GM23248 (cell line): ENCODE results near the gene PPCDC. TPM values are rescaled to one million over a fixed set of nuclear protein-coding genes. Genes with fewer than 3 reads are reported as not detected.
A peak's percentile ranks its signal among the peaks of the same experiment; 100 is the strongest.

ENCODE experiments used
- DNase-seq: peaks from one replicate; pipeline ENCODE4 v3.0.0-alpha.2; 2015
- H2AFZ ChIP-seq: fragments of 200-600 bp; sonication (generic); 2 replicates; pipeline ENCODE4 v1.6.1; 2016; ENCODE audit warnings: antibody characterized with exemption
- H3F3A ChIP-seq: fragments of 200-600 bp; sonication (generic); 2 replicates; pipeline ENCODE4 v1.6.1; 2016; ENCODE audit warnings: mild to moderate bottlenecking, antibody characterized with exemption, mixed run types; ENCODE audit not compliant: insufficient read depth
- H3K27ac ChIP-seq: fragments of 200-600 bp; sonication (generic); 2 replicates; pipeline ENCODE4 v1.5.1; 2016; ENCODE audit warnings: mild to moderate bottlenecking
- H3K27me3 ChIP-seq: fragments of 200-600 bp; sonication (generic); replicated peaks from 2 replicates; pipeline ENCODE4 v1.6.1; 2016; ENCODE audit warnings: mild to moderate bottlenecking; ENCODE audit not compliant: insufficient read depth
- H3K36me3 ChIP-seq: fragments of 200-600 bp; sonication (generic); 2 replicates; pipeline ENCODE4 v1.6.1; 2016; ENCODE audit warnings: low read depth, mild to moderate bottlenecking
- H3K4me1 ChIP-seq: fragments of 200-600 bp; sonication (generic); 2 replicates; pipeline ENCODE4 v1.6.1; 2016; ENCODE audit warnings: mild to moderate bottlenecking; ENCODE audit not compliant: insufficient read depth
- H3K4me2 ChIP-seq: fragments of 200-600 bp; sonication (generic); one replicate; pipeline ENCODE4 v1.6.1; 2016; ENCODE audit warnings: mild to moderate bottlenecking; ENCODE audit not compliant: unreplicated experiment
- H3K4me3 ChIP-seq: fragments of 200-600 bp; sonication (generic); 2 replicates; pipeline ENCODE4 v1.5.1; 2016; ENCODE audit warnings: mild to moderate bottlenecking
- H3K79me2 ChIP-seq: fragments of 200-600 bp; sonication (generic); 2 replicates; pipeline ENCODE4 v1.6.1; 2016; ENCODE audit warnings: mild to moderate bottlenecking; ENCODE audit not compliant: insufficient read depth
- H3K9ac ChIP-seq: fragments of 200-600 bp; sonication (generic); 2 replicates; pipeline ENCODE4 v1.6.1; 2016; ENCODE audit warnings: mild to moderate bottlenecking
- H3K9me2 ChIP-seq: fragments of 200-600 bp; sonication (generic); 2 replicates; pipeline ENCODE4 v1.6.1; 2016; ENCODE audit warnings: mixed run types, mild to moderate bottlenecking, moderate library complexity; ENCODE audit not compliant: insufficient read depth
- H3K9me3 ChIP-seq: fragments of 200-600 bp; sonication (generic); one replicate; pipeline ENCODE4 v1.6.1; 2017; ENCODE audit warnings: low read depth
- H4K20me1 ChIP-seq: fragments of 200-600 bp; sonication (generic); 2 replicates; pipeline ENCODE4 v1.6.0; 2016; ENCODE audit not compliant: insufficient read depth
- EZH2 ChIP-seq: fragments of 200-600 bp; sonication (generic); IDR thresholded peaks from 2 replicates; pipeline ENCODE4 v1.6.1; 2018; ENCODE audit warnings: antibody characterized with exemption, mild to moderate bottlenecking; ENCODE audit not compliant: insufficient read depth, poor library complexity, severe bottlenecking
- EZH2phosphoT487 ChIP-seq: fragments of 200-600 bp; sonication (generic); IDR thresholded peaks from 2 replicates; pipeline ENCODE4 v1.6.1; 2018; ENCODE audit warnings: antibody characterized with exemption, moderate library complexity, mild to moderate bottlenecking, low read depth; ENCODE audit not compliant: insufficient read depth
- WGBS, 2 experiments: methylation state at CpG; one replicate each; pipeline ENCODE4 v1.1.6; 2015 to 2017; ENCODE audit warnings: low lambda C conversion rate in 2 of 2, low coverage in 1 of 2; ENCODE audit errors: missing lambda C conversion rate in 2 of 2; 5-methylcytosine and 5-hydroxymethylcytosine counted together
- in situ Hi-C: fragments of 300-500 bp; cut with MboI; formaldehyde crosslinking; loops from 2 replicates; pipeline ENCODE4 v1.15.0; 2020
- polyA plus RNA-seq: library from polyadenylated mRNA; unstranded; fragments of >200 nt; fragmentation: Nextera tagmentation; extraction: Ambion mirVana; gene quantifications from 2 replicates; pipeline ENCODE4 v1.2.1, GENCODE V29; 2016
- total RNA-seq: library from RNA; depleted of rRNA; stranded (reverse); fragments of >200 nt; shearing (Covaris generic); gene quantifications from 2 replicates; pipeline ENCODE4 v1.2.3, GENCODE V29; 2014

PPCDC gene
- total and polyA plus RNA-seq, 2 experiments from 2014 or later = 9.0 to 20.0 TPM

DNA sequence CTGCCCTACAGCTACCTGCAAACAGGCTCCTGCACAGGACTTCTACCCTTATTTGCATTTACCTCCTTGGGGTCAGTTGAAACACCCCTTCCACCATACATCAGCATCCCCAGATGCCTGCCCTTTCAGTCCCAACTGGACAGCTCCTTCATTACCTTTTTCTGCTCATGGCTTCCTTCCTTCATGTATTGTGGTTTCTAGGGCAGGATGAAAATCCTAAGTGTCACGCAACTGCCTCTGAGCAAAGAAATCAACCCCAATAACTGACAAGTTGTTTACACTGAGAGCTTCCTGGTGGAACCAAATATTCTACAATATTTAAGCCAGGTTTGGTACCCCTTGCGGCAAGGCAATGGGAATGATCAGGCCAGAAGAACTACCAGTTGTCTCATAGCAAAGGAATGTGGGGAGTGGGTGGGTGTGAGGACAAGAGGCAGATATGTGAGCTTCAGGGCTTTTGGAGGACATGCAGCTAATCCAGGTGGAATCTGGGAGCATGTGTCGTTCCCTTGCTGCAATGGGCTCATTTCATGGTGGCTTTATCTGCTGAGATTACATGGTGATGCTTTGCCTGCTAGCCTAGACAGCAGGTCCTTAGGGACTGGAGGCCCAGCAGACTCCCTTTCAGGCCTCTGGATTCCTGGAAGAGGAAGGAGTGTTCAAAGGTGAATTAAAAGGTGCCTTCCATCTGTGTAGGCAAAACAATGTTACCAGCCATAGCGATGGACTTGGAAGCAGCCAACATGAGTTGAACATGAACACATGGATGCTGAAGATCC lies 34.9 kb downstream of the PPCDC start:
- no peak for DNase-seq
- H3K79me2 ChIP-seq = no peaks in the 10 kb centered on the region
- H3K9ac ChIP-seq = no peak overlapping the region
- in situ Hi-C loops = no loop called here
- H3K36me3 ChIP-seq = no peaks in the 10 kb centered on the region
- H3K4me3 ChIP-seq = no peak overlapping the region
- H4K20me1 ChIP-seq = no peaks in the 10 kb centered on the region
- TF ChIP-seq EZH2phosphoT487 (no peak), EZH2 (no peak)
- peaks cover 12% of the 10 kb centered on the region for H3K4me1 ChIP-seq
- H3K27me3 ChIP-seq = no peaks in the 10 kb centered on the region
- no peak overlapping the region for H3K27ac ChIP-seq
- H3K9me3 ChIP-seq = no peaks in the 10 kb centered on the region
- H2AFZ ChIP-seq = no peak overlapping the region
- no peak overlapping the region for H3K4me2 ChIP-seq
- no peaks in the 10 kb centered on the region for H3K9me2 ChIP-seq
- no peaks in the 10 kb centered on the region for H3F3A ChIP-seq
- 94 to 96% methylated on average over 4 of the region's 4 CpGs for WGBS, 2 experiments

DNA sequence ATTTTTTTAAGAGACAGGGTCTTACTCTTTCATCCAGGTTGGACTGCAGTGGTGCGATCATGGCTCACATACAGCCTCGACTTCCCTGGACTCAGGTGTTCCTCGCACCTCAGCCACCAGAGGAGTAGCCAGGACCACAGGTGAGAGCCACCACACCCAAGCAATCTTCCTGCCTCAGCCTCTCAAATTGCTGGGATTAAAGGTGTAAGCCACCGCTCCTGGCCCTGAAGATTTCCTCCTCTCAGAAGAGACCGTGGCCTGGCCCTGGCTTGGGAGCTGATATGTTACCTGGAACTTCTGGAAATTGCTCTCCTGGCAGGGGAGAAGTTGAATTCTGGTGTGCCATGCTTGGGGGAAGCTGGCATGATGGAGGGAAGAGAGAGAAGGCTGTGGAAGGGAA lies 36.2 kb downstream of the PPCDC start:
- 97 to 100% methylated on average over 5 of the region's 5 CpGs for WGBS, 2 experiments
- in situ Hi-C loops = no loop called here
- Histone ChIP-seq H2AFZ (no peak overlapping the region), H3F3A (no peaks in the 10 kb centered on the region), H3K4me1 (peaks cover 12% of the 10 kb centered on the region), H3K9ac (no peak overlapping the region), H3K36me3 (no peaks in the 10 kb centered on the region), H3K4me3 (no peak overlapping the region), H3K9me3 (no peaks in the 10 kb centered on the region), H3K4me2 (no peak overlapping the region), H3K27ac (no peak overlapping the region), H3K9me2 (no peaks in the 10 kb centered on the region), H3K27me3 (no peaks in the 10 kb centered on the region), H4K20me1 (no peaks in the 10 kb centered on the region), H3K79me2 (no peaks in the 10 kb centered on the region)
- no peak for DNase-seq
- no peak for TF ChIP-seq EZH2
- TF ChIP-seq EZH2phosphoT487 = no peak

DNA sequence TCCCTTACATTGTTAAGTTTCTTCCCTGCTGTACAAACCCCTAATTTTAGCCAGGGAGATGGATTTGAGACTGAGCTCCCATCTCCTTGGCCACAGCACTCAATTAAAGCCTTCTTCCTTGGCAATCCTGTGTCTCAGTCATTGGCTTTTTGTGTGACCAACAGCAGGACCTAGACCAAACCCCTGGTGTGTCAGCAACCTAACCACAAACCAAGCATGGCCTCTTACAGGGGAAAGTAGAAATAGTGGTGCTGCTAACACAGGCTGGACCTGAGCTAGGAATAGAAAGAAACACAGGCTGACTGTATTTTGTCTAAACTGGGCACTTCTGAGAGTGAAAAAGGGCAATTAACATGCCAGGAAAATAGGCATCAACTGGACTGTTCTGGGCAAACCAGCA lies 37.9 kb downstream of the PPCDC start:
- H4K20me1 ChIP-seq = no peaks in the 10 kb centered on the region
- no peak overlapping the region for H2AFZ ChIP-seq
- H3K9me3 ChIP-seq = no peaks in the 10 kb centered on the region
- no peak overlapping the region for H3K9ac ChIP-seq
- H3K4me3 ChIP-seq = no peak overlapping the region
- no peak overlapping the region for H3K27ac ChIP-seq
- H3K9me2 ChIP-seq = no peaks in the 10 kb centered on the region
- in situ Hi-C loops = no loop called here
- peak; percentile 71 for DNase-seq
- peaks cover 2% of the 10 kb centered on the region; the same call in 1 of the 2 replicates for H3F3A ChIP-seq
- H3K36me3 ChIP-seq = no peaks in the 10 kb centered on the region
- TF ChIP-seq EZH2 (no peak), EZH2phosphoT487 (no peak)
- H3K4me1 ChIP-seq = peaks cover 12% of the 10 kb centered on the region
- H3K79me2 ChIP-seq = no peaks in the 10 kb centered on the region
- H3K27me3 ChIP-seq = no peaks in the 10 kb centered on the region
- no peak overlapping the region for H3K4me2 ChIP-seq

DNA sequence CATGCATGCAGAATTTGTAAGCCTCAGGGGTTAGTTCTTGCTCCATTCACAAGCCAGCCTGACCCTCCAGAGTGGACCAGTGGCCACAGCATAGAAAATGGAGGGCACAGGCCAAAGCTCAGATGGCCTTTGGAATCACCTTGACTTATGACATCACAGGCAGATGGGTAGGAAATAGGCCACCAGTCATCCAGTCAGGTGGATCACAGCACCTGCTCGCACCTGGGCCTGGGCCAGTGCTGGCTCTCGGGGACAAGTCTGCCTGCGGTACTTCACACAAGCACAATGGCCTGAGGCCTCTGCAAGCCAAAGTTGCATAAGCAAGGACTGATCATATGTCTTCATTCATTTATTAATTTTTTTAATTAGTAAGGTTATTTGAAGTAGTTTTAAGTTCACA lies 39.3 kb downstream of the PPCDC start:
- Histone ChIP-seq H3K36me3 (no peaks in the 10 kb centered on the region), H3K4me1 (peaks cover 12% of the 10 kb centered on the region), H3K4me3 (no peak overlapping the region), H3K27me3 (no peaks in the 10 kb centered on the region), H3F3A (peaks cover 4% of the 10 kb centered on the region; the same call in 1 of the 2 replicates), H3K9me3 (no peaks in the 10 kb centered on the region), H3K9ac (no peak overlapping the region), H2AFZ (no peak overlapping the region), H3K79me2 (no peaks in the 10 kb centered on the region), H3K27ac (no peak overlapping the region), H4K20me1 (no peaks in the 10 kb centered on the region), H3K4me2 (no peak overlapping the region), H3K9me2 (no peaks in the 10 kb centered on the region)
- 50 to 60% methylated on average over 3 of the region's 3 CpGs for WGBS, 2 experiments
- DNase-seq = no peak
- in situ Hi-C loops = no loop called here
- TF ChIP-seq EZH2 = no peak
- no peak for TF ChIP-seq EZH2phosphoT487
